ENCODE data around the gene ANKAR.
A peak's percentile ranks its signal among the peaks of the same experiment; 100 is the strongest.
"Not testable (repeated sequence)": the region's sequence is repeated elsewhere in the genome, so short reads cannot be mapped to it uniquely, and the experiment has no call there.

The ANKAR gene

DNA sequence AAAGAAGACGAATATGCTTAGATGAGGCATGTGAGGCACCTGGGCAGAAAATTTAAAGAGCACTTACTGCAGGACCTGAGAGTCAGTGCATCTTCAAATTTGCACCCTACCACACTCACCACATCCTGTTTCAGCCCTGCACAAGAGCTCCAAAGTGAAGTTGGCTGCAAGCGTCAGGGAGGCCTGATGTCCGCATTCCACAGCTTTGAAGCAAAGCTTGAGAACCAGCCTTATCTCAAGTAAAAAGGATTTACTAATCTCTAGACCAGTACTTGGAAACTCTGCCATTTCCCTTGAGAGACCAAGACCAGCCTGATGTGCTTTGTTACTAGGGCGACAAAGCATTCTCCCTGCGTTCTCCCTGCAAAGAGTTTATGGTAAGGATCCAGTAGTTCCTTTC, 16.6 kb upstream of the ANKAR start:
- no peak for DNase-seq (ENCODE audit: extremely low read depth in 1 of 2, low read depth in 1 of 2)

DNA sequence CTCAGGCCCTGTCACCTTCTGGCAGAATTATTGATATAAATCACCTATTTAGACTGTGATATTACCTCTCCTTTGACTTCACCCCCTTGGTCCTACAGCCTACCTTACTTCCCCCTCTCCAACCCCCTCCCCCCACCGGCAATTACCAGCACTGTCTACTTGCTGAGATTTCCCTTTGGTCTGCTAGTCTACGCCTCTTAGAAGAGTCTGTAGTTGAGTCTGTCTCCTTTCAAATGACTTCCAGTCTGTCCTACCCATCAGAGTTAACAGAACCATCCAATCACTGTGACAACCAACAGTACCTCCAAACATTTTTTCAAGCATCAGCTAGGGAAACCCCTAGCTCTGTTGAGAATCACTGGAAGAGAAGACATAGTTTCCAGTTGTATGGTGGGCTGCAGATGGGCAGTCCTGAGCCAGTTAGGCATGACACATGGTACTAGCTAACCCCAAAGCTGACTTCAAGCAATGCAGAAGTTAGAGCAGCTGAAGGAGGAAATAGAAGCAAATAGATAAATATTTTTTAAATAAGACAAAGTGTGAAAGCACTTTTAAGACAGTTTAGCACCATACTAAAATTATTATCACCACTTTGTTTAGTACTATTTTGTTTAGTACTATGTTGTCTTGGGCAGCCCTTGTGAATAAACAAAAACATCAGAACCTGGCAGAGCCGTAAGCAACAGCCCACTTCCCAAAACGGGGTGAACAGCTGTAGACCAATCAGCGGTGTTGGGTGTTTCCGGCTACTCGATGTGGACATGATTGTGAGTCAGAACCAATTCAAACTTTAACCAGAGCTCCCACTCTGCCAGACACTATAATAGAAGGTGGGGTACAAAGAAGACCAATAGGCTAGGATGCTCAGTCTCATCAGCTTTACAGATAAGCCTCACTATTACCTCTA, 15.9 kb upstream of the ANKAR start:
- no peak for DNase-seq (ENCODE audit: extremely low read depth in 1 of 2, low read depth in 1 of 2)

DNA sequence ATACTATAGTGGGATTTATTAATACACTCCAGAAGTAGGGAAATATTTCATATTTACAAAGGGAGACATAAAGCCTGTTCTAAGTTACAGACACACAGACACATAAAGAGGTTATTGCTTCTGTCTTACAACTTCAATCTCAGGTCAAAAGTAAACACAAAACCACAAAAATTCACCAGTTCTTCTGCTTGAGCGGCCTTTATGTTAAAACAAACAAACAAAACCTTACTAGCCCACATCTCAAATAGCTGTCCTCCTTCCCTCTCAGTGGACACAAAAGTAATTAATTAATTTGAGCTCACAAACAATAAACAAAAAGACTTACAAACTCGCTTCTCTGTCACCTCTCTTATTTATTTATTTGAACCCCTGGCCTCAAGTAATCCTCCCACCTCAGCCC, 14.7 kb upstream of the ANKAR start:
- no peak for DNase-seq (ENCODE audit: extremely low read depth in 1 of 2, low read depth in 1 of 2)

DNA sequence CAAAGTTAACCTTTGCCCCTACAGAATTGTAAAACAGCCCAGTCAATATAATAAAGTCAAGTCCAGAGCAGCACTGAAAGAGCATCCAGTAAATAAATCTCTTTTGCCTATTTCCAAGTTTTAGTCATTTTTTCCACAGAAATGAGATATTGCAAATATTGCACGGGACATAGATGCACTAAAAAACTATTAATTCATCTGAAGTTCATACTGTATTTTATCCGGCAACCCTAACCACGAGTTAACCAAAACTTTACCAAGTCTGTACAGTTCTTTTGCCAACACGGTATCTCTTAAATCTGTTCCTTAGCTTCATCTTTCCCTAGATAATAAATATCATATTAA, 13.7 kb upstream of the ANKAR start:
- no peak for DNase-seq (ENCODE audit: extremely low read depth in 1 of 2, low read depth in 1 of 2)

DNA sequence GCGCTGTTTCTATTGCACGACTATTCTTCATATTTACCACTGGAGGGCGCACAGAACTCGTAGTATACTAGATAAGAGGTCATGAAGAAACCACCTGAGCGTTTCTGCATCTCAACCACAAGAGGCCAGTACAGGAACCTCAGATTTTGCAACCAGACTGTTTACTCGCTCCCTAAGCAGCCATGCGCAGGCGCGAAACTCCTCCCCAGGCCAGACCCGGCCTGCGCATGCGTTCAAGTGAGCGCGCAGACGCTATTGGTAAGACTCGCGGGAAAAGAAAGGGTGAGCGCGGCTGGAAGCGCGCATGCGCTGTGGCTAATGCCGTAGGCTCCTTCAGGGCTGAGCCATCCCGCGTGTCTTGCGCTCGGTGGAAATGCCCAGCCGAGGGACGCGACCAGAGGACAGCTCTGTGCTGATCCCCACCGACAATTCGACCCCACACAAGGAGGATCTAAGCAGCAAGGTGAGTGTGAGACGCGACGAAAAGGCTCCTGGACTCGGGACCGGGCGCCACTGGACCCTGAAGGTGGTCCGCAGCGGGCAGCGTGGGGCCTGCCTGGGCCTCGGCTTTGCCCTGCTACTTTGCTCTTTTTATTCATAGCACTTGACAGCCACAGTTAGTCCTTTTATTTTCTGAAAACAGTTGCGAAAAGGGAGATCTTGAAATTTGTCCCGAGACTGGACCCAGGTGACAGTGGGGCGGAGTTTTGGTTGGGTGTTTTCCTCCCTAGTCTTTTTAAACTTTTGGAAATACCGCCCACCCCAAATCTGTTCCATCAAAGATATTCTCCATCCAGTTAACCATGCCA, 13.1 kb upstream of the ANKAR start, which contains the start of gene ASNSD1:
Gene ASNSD1, plus strand, starts transcription at position 312 of the 809 bp plus-strand sequence. CDS start 4,674 bp downstream, outside the sequence.
- DNase-seq (ENCODE audit: extremely low read depth in 1 of 2, low read depth in 1 of 2), result peak; percentile 97 to 98

DNA sequence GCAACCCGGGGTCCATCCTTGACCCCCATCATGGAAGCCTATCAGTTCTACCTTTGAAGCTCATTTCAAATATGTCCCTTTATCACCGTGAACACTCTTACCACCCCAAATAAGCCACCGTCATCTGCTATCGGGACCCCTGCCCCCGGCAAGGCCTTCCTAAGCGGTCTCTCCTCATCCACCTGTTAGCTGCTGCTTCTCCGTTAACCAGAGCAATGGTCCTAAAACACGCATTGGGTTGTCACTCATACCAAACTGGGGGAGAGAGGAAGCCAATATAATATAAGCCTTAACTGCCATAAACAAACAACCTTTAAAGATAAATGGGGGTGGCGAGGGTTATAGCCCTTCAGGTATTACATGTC, 12.5 kb upstream of the ANKAR start:
- DNase-seq (ENCODE audit: extremely low read depth in 1 of 2, low read depth in 1 of 2), result no peak

DNA sequence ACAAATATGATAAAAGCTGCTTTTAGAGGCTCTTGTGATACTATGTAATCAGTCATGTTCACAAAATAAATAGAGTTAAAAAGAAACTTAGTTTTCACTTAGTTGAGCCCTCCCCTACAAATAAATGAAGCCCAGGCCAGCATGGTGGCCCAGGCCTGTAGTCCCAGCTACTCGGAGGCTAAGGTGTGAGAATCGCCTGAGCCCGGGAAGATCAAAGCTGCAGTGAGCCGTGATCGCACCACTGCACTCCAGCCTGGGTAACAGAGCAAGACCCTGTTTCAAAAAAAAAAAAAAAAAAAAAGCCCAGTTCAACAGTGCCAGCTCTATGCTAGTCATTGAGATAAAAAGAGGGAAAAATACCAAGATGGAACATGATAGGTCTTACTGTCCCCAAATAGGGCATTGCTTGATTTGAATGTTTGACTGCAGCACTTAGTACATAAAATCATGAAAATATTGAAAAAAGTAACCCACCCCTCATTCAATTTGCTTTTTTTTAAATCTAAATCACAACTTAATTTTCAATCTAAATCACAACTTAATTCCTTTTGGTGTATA, 11.7 kb upstream of the ANKAR start:
- DNase-seq (ENCODE audit: extremely low read depth in 1 of 2, low read depth in 1 of 2), result no peak

DNA sequence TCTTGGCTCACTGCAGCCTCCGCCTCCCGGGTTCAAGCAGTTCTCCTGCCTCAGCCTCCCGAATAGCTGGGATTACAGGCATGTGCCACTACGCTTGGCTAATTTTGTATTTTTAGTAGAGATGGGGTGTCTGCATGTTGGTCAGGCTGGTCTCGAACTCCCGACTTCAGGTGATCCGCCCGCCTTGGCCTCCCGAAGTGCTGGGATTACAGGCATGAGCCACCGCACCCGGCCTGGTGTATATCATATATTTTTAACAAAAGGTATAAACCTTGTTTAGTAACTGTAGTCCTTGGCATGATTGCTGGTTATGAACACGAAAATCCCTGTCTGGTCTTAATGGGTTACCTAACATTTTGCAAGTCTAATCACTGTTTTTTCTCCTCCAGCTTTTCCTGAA, 11.2 kb upstream of the ANKAR start:
- not testable (repeated sequence) for DNase-seq (ENCODE audit: extremely low read depth in 1 of 2, low read depth in 1 of 2)

DNA sequence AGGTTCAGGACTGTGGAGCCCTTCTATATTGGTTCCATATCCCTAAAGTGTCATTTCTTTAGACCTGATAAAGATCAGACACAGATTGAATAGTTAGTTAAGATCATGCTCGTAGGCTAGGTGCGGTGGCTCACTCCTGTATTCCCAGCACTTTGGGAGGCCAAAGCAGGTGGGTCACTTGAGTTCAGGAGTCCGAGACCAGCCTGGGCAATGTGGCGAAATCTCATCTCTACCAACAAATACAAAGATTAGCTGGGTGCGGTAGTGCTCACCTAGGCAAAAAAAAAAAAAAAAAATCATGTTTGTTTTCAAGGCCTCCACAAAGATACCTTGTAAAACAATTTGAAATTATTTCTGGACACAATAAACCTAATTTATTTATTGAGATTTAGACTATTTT, 4.6 kb upstream of the ANKAR start:
- DNase-seq (ENCODE audit: extremely low read depth in 1 of 2, low read depth in 1 of 2), result no peak

DNA sequence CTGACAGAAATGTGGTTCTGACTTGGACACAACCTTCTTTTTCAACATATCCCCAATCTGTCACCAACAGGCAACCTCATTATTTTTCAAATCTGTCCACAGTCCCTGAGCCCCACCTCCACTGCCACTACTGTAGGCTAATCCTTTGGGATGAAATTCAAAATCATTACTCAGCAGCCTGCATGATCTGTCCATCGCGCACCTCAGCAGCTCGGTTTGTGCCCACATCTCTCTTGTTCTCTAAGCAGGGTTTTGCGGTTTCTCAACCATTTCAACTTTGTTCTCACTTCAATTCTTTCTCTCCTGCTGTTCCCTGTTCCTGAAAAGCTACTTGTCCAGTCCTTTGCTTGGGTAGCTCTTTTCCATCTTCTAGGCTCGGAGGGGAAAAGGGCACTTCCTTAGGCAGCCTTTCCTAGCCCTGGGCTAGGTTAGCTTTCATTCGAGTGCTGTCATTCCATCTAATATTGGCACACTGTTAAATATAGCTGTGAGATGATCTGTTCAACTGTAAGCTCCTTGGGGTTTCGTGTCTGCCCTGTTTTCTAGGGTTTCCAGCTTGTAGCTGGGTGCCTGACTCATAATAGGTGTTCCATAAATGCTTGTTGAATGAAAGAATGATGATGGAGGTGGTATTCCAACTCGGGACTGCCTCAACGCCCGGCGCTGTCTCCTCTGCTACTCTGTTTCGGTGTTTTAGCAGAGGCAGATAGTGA, 653 bp upstream of the ANKAR start:
- DNase-seq (ENCODE audit: extremely low read depth in 1 of 2, low read depth in 1 of 2), result no peak

DNA sequence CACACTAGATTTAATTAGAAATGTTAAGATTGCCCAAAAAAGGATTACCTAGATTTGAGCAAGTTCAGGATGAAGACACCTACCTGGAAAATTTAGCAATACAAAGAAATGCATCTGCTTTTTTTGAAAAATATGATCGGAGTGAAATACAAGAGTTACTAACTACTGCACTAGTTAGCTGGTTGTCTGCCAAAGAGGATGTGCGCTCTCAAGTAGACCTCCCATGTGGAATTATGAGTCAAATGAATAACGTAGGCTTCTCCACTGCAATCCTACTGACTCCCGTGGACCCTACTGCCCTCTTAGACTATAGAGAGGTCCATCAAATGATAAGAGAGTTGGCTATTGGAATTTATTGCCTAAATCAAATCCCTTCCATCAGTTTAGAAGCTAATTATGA, 2.0 kb downstream of the ANKAR start:
- DNase-seq (ENCODE audit: extremely low read depth in 1 of 2, low read depth in 1 of 2), result no peak

DNA sequence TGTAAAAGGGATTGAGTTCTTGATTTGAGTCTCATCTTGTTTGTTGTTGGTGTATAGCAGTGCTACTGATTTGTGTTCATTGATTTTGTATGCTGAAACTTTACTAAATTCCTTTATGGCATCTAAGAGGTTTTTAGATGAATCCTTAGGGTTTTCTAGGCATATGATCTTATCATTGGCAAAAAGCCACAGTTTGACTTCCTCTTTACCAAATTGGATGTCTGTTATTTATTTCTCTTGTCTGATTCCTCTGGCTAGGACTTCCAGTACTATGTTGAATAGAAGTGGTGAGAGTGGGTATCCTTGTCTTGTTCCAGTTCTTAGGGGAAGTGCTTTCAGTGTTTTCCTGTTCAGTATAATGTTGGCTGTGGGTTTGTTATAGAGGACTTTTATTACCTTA, 4.8 kb downstream of the ANKAR start:
- no peak for DNase-seq (ENCODE audit: extremely low read depth in 1 of 2, low read depth in 1 of 2)

DNA sequence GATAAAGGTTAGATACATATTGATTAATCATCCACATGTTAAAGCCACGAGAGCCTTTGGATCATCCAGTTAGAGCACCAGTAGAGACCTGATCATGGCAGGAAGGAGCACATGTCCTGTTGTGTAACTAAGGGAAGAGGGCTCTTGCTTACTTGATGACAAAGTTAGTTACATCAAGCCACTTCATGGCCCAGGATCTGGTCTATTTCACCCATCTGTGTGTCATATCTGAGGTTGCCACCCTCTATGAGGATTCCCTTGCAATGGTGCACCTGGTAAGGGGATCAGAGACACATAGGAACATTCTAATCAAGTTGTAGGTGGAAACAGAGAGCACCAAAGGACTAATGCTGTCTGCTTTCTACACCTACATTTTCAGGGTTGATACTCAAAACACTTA, 6.7 kb downstream of the ANKAR start:
- DNase-seq (ENCODE audit: extremely low read depth in 1 of 2, low read depth in 1 of 2), result no peak

DNA sequence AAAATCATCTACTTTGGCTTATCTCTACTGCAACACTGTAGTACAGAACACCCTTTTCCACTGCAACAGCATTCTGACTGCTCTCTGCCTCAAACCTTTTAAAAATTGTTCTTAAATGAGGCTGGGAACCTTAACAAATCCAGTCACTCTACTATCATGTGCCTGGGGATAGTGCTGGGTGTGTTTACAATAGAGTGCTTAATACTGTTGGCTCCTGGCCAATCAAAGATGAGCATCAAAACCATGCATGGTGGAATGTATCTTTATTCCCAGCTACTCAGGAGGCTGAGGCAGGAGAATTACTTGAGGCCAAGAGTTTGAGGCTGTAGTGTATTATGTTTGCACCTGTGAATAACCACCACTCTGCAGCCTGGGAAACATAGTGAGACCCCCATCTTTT, 7.4 kb downstream of the ANKAR start:
- no peak for DNase-seq (ENCODE audit: extremely low read depth in 1 of 2, low read depth in 1 of 2)

DNA sequence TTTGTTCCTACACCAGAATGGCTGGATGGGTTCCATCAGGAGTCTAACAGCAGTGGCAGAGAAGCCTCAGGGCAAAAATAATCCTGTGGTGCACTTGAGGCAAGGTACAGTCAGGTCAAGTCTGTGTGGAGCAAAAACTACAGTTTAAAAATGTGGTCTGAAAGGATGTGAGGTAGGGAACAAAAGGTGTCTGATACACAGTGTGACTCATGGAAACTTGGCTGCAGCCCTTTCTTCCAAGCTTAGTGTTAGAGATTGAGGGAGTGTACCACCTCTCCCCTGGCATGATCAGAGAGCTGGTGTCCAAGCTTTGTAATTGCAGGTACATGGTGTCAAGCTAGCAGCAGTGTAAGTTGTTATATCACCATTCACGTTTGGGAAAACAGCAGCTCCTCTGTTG, 8.9 kb downstream of the ANKAR start:
- no peak for DNase-seq (ENCODE audit: extremely low read depth in 1 of 2, low read depth in 1 of 2)

DNA sequence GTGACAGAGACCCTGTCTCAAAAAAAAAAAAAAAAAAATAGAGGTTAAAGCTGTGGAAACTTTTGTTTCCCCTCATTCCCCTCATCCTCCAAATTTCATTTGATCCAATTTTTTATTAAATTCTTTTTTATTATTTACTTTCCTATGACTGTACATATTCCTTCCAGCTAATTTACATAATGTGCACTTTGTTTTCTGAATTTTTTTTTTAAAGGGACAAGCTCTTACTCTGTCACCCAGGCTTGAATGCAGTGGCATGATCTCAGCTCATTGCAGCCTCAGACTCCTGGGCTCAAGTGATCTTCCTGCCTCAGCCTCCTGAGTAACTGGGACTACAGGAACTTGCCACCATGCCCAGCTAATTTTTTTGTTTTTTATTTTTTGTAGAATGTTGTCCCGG, 10.3 kb downstream of the ANKAR start:
- DNase-seq (ENCODE audit: extremely low read depth in 1 of 2, low read depth in 1 of 2), result no peak

DNA sequence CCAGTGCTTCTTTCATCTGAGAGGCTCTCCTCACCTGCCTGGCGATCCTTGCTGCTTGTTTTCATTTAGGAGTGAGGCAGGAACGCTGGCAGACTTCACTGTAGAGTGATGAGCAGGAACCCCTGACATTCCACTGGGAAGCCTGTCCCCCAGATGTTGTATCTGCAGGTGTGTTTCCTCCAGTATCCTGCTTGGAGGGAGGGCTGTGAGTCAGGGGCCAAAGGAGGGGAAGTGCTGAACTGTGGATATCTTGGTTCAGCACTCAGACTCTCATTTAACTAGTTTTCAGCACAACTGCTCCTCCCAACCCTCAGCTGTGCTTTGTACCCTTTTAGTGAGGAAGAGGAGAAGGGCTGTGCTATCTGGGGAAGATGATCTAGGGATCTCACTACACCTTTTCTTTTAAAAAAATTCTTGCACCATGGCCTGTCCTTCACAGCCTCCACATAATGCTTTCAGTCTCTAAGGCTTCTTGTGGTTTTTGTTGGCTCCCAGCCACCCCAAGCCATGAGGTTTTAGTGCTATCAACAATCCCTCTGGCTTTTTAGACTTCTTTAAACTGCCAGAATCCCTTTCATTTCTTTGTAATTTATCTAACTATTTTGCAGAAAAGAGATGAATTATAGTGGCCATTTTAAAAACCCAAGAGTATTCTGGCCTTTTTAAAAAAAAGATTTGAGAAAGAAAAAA, 11.2 kb downstream of the ANKAR start:
- DNase-seq (ENCODE audit: extremely low read depth in 1 of 2, low read depth in 1 of 2), result no peak

DNA sequence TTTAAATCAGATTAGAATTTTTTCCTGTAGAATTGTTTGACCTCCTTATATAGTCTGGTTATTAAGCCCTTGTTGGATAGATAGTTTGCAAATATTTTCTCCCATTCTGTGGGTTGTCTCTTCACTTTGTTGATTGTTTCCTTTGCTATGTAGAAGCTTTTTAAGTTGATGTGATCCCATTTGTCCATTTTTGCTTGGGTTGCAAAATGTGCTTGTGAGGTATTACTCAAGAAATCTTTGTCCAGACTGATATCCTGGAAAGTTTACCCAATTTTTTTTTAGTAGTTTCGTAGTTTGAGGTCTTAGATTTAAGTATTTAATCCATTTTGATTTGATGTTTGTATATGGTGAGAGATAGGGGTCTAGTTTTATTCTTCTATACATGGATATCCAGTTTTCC, 13.3 kb downstream of the ANKAR start:
- DNase-seq (ENCODE audit: extremely low read depth in 1 of 2, low read depth in 1 of 2), result not testable (repeated sequence)

DNA sequence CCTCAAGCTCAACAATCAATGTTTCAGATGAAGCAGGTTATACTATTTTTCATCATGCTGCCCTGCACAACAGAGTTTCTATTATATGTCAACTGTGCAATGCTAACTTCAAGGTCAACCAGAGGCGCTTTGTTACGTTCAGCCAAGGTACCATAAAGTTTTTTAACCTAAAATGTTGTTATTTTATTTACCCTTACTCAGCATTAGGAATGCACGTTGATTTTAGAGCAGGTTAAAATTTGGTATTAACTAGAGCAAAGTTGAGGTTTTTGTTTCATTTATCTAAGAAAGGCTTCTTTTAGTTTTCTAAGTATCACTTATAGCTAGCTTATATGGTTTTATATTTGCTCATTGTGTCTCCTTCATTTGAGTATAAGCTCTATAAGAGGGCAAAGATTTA, 21.8 kb downstream of the ANKAR start:
- no peak for DNase-seq (ENCODE audit: extremely low read depth in 1 of 2, low read depth in 1 of 2)

DNA sequence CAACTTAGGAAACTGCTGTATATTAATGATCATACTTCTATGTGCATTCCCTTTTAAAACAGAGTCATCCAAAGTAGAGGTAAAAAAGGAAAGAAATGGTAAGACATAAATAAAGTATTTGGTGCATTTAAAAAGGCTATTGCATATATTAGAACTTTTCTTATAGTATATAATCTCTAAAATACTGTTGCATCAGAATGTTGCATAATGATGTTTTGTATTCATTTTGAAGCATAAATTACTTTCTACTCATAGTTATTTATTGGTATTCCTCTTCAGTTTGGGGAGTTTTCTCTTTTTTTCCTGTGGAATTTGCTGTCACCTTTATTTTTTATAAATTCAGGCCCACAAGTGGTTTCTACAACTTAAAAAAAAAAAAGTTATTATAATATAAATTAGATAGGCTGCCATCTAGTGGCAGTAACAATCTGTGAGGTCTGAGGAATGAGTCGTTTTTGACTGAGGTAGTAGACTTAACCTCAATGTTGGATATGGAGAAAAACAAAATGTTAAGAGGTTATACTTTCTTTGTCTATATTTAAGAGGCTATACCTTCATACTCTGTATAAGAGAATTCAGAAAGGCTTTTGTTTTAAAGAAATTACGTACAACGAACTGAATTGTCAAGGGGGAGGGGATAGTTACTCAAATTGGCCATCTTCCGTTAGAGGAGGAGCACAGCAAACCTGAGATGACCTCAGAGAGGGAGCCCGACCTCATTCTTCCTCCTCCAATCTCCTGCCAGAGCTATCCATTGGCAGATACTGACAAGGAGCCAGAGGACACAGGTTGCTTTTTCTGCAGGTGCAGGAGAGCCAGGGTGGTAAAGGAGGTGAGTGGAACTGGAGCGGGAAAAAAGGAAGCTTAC, 23.8 kb downstream of the ANKAR start:
- DNase-seq (ENCODE audit: extremely low read depth in 1 of 2, low read depth in 1 of 2), result no peak
